Measurements from ENCODE around the gene KRT35.

KRT35 gene

DNA sequence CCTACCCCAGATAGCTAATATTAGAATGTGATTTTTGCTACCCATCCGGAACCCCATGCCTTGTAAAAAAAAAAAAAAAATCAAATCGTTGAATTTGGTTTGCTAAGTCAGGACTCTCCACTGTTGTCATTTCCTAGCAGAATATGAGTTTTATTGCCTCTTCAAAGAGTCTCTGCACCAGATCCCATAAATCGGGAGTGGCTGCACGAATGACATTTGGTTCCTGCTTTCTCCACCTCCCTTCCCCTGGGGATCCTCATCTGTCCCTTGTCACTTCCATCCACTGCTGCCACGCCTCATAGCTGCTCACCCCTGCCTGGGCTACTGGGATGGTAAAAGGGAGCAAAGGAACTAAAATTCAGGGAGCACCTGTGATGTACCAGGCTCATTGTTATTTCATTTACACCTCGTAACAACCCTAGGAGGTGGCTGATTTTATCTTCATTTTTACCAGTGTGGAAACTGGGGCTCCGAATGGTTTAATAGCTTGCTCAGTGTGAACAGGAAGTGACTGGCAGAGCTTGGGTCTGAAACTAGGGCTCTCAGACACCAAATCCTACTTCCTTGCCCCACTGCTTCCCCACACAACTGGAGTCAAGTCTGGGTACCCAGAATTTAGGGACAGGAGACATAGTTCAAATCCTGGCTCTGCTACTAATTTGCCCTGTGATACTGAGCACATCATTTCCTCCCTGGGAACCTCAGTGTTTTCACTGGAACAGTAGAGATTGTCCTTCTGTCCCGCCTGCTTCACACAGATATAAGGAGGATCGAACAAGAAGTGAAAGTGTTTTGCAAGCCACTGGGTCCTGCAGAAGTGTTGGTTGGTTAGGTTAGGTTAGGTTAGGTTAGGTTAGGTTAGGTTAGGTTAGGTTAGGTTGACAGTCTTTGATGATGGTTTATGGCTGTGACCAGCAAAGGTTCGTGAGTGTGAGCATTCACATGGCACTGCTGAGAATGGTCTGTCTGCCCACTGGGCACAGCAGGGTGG, 9.3 kb upstream of the KRT35 start:
- no peak for DNase-seq (ENCODE audit: low read depth in 2 of 3, low spot score in 2 of 3)

DNA sequence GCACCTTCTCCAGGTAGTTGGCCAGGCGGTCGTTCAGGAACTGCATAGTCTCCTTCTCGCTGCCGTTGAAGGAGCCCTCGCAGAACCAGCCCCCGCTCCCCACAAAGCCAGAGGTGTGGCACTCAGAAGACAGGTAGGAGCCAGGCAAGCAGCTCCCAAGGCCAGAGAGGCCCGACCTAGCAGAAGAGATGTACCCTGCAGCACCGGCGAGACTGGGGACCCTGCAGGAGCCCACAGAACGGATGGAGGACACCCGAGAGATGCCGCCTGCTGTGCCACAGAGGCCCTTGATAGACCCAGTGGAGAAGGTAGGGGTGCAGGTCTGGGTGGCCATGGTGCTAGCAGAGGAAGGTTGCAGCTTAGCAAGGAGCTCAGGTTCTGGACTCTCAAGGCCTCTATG, 8.6 kb upstream of the KRT35 start, which contains the start of gene KRT36:
KRT36 (minus strand) TSS at position 380 of the 400 bp plus-strand sequence; CDS start at position 334, 46 bp downstream.
- DNase-seq (ENCODE audit: low read depth in 2 of 3, low spot score in 2 of 3), result no peak

- DNase-seq (ENCODE audit: low read depth in 2 of 3, low spot score in 2 of 3), result peak in 1 of 3 experiments; percentile 36
These were observed 6.0 kb upstream of the KRT35 start for GRCh38 chr17:41486809-41487530.

DNA sequence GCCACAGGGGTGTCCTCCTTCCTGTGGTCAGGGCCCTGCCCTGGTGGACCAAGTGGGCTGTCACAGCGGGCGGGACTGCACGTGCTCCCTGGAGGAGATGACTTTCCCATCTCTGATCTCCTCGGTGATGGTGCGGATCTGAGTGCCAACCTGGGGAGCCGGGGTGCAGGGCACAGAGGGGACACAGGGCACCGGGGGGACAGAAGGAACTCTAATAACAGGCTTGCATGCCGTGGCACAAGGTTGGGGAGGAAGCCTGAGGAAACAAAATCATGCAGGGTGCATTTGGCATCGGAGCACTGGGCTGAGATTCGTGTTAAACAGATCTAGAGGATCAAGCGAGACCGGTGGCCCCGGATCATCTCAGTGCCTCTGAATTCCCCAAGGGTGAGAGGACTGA, 5.4 kb upstream of the KRT35 start:
- DNase-seq (ENCODE audit: low read depth in 2 of 3, low spot score in 2 of 3), result no peak

DNA sequence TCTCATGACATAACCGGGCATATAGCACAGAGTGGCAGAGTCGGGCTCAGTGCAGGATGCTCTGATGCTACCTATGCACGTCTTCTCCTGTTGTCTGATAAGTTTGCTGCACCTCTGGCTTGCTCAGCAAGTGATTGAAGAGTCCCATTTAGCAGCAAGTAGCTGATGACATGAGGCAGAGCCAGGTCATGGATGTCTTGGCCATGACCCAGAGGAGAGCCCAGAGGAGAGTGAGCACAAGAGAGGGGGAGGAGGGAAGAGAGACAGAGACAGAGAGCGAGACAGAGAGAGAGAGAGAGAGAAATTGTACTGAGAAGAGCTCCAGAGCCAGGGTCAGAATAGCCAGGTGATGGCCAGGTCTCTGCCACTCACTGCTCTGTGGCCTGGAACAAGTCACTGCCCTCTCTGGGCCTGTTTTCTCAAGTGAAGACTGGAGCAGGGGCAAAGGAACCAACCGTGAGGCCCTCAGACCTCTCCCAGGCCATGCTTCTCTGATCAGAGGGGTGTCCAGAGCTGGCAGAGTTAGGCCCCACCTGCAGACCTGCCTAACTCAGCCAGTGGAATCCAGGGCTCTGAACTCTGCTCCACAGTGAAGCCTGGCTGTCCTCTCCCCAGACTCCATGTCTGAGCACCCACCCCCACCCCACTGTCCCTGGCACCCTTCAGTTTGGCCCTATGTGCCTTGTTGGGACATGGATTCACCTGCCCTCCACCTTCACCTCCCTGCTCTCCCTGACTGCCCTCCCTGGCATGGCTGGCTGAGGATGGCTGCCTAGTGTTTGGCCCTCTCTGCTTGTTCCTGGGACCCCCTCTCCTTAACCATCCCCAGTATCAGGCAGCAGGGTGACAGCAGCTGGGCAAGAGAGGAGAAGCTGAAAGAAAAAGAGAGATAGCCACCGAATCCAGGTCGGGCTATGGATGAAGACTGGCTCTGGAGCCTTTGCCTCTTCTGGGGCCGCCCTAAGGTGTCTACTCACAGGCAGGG, 4.3 kb upstream of the KRT35 start:
- no peak for DNase-seq (ENCODE audit: low read depth in 2 of 3, low spot score in 2 of 3)

DNA sequence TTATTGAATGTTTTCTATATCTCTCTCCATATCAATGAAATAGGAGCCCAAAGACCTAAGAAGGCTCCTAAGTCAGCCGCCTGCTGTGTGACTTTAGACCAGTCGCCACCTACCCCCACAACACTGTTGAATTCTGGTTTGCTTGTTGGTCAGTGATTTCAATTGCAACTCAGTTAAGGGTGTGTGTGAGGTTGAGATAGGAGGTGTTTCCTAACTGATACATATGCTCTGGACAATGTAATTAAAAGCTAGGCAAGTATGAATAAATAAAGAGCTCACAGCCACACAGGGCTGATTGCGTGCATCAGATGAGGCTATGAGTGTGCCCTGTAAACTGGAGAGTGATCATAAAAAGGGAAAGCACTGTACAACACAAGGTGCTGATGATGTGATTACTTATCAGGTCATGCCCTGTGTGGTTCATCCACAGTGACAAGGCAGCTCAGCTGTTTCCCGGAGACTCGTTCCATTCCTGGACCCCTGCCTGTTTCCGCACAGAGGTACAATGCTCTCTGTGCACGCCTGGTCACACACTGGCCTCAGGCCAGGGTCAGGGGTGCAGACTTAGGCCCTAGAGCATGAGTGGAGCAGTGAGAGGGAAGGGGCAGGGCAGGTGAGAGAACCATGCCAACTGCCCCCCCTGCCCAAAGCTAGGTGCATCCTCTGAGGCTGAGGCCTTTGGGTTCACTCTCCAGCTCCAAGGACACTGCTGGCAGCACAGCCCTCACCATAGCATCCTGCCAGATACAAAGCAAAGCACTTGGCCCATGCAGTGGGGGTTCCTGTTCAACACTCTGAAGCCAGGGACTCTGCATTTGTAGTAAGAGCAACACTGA, 3.3 kb upstream of the KRT35 start:
- DNase-seq (ENCODE audit: low read depth in 2 of 3, low spot score in 2 of 3), result no peak

GRCh38 chr17:41483531-41483930, 2.6 kb upstream of the KRT35 start:
- DNase-seq (ENCODE audit: low read depth in 2 of 3, low spot score in 2 of 3), result no peak

GRCh38 chr17:41480581-41480980, 370 bp downstream of the KRT35 start:
- no peak for DNase-seq (ENCODE audit: low read depth in 2 of 3, low spot score in 2 of 3)

DNA sequence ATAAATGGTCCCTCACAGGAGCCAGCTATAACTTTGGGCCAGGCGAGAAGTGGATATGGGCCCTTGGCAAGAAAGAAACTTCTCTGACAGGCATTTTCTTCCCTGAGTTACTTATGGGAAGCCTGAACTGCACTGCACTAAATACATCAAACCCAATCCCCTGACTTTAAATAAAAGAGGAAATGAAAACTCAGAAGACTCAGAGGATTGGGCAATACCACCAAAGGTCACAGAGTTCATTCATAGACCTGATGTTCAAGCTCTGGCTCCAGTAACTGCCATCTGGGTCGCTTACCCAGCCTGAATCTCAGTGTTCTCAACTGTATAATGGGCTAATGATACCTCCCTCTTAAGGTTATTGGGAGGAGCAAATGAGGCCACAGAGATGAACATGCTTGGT, 815 bp downstream of the KRT35 start:
- no peak for DNase-seq (ENCODE audit: low read depth in 2 of 3, low spot score in 2 of 3)

GRCh38 chr17:41478237-41478636, 2.7 kb downstream of the KRT35 start:
- DNase-seq (ENCODE audit: low read depth in 2 of 3, low spot score in 2 of 3), result no peak

DNA sequence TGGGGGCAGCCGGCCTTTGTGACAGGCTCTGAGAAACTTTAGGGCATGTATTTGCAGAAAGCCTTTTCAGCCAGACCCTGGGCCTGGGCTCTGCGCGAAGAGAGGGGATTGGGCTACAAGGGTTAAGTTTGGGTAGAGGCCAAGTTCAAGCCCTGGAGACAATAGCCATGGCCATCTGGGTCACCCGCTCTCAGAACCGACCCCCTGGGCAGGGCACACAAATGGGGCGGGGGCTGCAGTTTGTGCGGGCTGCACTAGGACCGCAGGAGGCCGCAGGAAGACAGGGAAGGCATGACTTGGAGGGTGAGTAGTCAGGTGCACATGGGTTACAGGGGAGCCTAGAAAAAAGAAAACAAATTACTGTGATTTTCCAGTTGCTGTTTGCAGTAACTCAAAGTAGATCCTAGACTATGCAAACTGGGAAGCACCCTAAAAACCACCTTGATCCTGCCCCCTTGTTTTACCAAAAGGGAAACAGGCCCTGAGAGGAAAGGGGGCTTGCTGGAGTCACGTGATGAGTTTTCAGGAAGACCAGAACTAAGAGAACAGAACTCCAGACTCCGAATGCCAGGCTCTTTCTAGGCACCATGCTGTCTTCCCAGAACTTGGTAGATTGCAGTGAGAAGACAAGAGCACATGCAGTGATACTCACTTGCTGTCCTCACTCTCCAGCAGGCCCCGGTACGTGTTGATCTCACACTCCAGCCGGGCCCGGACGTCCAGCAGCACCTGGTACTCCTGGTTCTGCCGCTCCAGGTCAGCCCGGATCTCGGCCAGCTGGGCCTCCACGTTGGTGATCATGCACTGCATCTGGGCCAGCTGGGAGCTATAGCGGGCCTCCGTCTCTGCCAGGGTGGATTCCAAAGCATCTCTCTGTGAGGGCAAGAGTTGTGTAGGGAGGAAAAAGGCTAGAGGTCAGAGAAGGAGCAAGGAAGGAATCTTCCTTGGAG, 3.8 kb downstream of the KRT35 start:
- DNase-seq (ENCODE audit: low read depth in 2 of 3, low spot score in 2 of 3), result no peak

DNA sequence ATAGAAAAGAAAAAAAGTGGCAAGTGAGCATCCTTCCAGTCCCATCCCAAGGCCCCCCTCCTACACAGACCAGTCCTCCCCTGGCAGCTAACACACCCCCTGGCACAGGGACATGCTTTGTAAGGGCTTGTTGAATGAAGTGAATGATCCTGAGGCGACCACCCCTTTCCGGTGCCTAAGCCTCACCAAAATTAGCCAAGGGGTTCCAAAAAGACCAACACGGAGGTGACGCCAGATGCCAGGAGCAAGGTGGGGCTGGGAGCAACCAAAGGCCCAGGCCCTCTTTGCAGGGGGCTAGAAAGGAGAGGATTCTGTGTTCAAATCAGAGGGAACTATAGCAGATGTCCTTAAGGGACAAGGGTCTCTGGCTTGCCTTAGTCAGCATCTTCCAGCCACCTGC, 5.5 kb downstream of the KRT35 start:
- DNase-seq (ENCODE audit: low read depth in 2 of 3, low spot score in 2 of 3), result no peak

DNA sequence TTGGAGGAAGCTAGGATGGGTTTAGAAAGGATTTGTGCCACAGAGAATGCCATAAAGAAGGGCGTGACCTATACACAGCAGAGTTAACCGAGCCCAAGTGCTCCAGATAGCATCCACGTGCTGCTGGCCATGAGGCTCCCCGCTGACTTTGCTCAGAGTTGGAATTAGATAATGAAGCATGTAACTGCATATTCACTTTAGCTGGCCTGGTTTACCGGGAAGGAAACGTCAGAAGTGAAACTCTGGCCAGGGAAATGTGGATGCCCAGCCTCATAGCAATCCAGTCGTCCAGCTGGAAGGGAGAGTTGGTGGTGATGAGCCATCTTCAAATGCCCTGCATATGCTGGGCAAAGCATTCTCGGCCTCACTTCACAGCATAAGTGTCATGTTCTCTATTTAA, 6.1 kb downstream of the KRT35 start:
- no peak for DNase-seq (ENCODE audit: low read depth in 2 of 3, low spot score in 2 of 3)

- no peak for DNase-seq (ENCODE audit: low read depth in 2 of 3, low spot score in 2 of 3)
These were observed 12.6 kb downstream of the KRT35 start for GRCh38 chr17:41468346-41468745.

DNA sequence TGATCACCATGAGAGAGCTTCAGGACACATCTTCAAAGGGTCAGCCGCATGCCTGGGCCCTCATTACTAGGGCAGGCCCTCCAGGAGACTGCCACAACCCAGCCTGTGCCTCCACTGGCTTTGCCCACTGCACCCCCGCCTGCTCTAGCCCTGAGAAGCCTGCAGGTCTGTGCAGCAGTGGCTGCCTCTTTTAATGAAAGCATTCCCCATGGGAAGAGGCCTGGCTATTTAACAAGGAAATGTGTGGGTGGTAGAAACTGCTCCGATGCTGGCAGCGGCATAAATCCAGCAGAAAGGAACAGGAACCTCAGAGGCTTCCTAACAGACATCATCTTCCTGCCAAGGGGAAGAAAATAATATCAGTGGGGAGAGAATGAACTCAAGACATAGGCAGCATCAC, 13.4 kb downstream of the KRT35 start:
- no peak for DNase-seq (ENCODE audit: low read depth in 2 of 3, low spot score in 2 of 3)

GRCh38 chr17:41466988-41467387, 14.0 kb downstream of the KRT35 start, which contains the start of gene KRT32:
Gene KRT32, minus strand, starts transcription at chr17:41467386. Its CDS starts 61 bp downstream, at chr17:41467325.
- DNase-seq (ENCODE audit: low read depth in 2 of 3, low spot score in 2 of 3), result no peak

DNA sequence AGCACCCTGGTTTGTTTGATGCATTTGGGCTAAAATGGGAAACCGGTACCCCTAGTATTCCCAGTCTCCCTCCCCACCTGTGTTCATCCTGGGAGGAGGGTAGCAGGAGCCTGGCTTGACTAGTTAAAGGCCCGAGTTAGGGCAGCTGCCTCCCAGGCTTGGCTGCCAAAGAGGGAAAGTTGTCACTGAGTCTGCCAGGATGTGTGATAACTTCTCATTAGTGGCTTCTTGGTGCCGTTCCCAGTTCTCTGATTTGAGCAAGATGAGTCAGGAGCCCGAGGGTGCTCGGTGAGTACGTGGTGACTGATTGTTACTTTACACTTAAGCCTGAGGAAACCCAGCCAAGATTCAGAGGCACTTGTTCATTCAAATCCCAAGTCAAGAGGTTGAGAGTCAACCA, 16.3 kb downstream of the KRT35 start:
- no peak for DNase-seq (ENCODE audit: low read depth in 2 of 3, low spot score in 2 of 3)

DNA sequence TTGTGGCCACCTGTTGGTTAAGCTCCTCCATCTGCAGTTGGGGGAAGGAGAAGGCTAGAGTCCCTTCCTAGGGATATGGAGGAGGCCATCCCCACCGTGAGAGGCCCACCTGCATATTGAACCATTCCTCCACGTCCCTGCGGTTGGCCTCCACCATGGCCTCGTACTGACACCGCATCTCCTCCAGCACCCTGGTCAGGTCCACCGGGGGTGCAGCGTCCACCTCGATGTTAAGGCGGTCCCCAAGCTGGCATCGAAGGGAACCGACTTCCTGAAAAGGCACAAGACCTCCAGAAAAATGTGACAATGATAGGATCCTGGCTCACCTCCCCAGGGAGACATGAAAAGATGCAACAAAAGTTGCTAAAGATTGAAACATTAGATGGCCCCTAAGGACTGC, 16.8 kb downstream of the KRT35 start:
- no peak for DNase-seq (ENCODE audit: low read depth in 2 of 3, low spot score in 2 of 3)

DNA sequence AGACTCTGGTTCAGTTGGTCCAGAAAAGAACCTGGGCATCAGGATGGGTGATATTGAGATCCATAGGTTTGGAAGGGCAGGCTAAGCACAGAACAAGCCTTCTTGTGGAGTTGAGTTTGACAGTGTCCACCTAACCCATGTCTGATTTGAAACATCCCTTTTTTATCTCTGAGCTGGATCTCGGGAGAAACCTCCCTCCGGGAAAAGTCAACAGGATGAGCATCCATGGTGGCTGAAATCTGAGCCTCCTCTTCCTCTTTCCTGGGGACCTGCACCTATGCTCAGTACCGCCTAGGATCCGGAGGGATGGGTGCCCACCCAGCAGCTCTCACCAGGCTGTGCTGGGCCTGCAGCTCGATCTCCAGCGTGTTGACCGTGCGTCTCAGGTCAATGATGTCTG, 17.2 kb downstream of the KRT35 start:
- no peak for DNase-seq (ENCODE audit: low read depth in 2 of 3, low spot score in 2 of 3)

All from activated CD8-positive, alpha-beta memory T cell treated with anti-CD3 and anti-CD28 coated beads for 48 hours (primary cell).